Activated naive CD4-positive, alpha-beta T cell treated with anti-CD3 and anti-CD28 coated beads, Interleukin-2, amount 50 U/mL, for 24 hours (primary cell): ENCODE measurements around the gene OR4S2.

Source experiments
- H3K27ac Mint-ChIP-seq: one replicate; pipeline ENCODE4 v1.8.0; 2021; ENCODE audit warnings: mild to moderate bottlenecking, mixed read lengths
- H3K27me3 Mint-ChIP-seq: one replicate; pipeline ENCODE4 v1.8.0; 2021; ENCODE audit warnings: mixed read lengths
- H3K36me3 Mint-ChIP-seq: one replicate; pipeline ENCODE4 v1.8.0; 2021; ENCODE audit warnings: mixed read lengths
- H3K4me1 Mint-ChIP-seq: one replicate; pipeline ENCODE4 v1.8.0; 2021; ENCODE audit warnings: mixed read lengths
- H3K4me3 Mint-ChIP-seq: one replicate; pipeline ENCODE4 v1.8.0; 2021; ENCODE audit warnings: mild to moderate bottlenecking, mixed read lengths
- H3K9me3 Mint-ChIP-seq: one replicate; pipeline ENCODE4 v1.8.0; 2021; ENCODE audit warnings: mixed read lengths

The OR4S2 gene

GRCh38 chr11:55648027-55648426 lies at the start of gene OR4S2:
OR4S2 (plus strand) TSS chr11:55648327; CDS start chr11:55650904, 2,577 bp downstream.
- Mint-ChIP-seq H3K36me3 (no peaks in the 10 kb centered on the region), H3K27ac (no peak within 1 kb of the TSS), H3K4me1 (no peaks in the 10 kb centered on the region), H3K9me3 (peaks cover 13% of the 10 kb centered on the region), H3K27me3 (no peaks in the 10 kb centered on the region), H3K4me3 (no peak within 1 kb of the TSS)

- Mint-ChIP-seq H3K27ac (no peak within 1 kb of the TSS), H3K36me3 (no peaks in the 10 kb centered on the region), H3K27me3 (no peaks in the 10 kb centered on the region), H3K4me1 (no peaks in the 10 kb centered on the region), H3K9me3 (peaks cover 11% of the 10 kb centered on the region), H3K4me3 (no peak within 1 kb of the TSS)
Observed at GRCh38 chr11:55607545-55607944, 40.6 kb upstream of the OR4S2 start, which contains the start of gene OR4C11. OR4C11 (minus strand) TSS chr11:55607645; CDS start chr11:55604373, 3,272 bp downstream.

GRCh38 chr11:55624531-55624930 lies 23.6 kb upstream of the OR4S2 start:
- no peak overlapping the region for H3K27ac Mint-ChIP-seq

GRCh38 chr11:55634813-55635212 lies 13.3 kb upstream of the OR4S2 start, which contains the start of gene OR4P4:
OR4P4 (plus strand) TSS chr11:55635113.
- H3K36me3 Mint-ChIP-seq = no peaks in the 10 kb centered on the region
- peaks cover 22% of the 10 kb centered on the region for H3K9me3 Mint-ChIP-seq
- H3K4me1 Mint-ChIP-seq = no peaks in the 10 kb centered on the region
- no peaks in the 10 kb centered on the region for H3K27me3 Mint-ChIP-seq
- no peak within 1 kb of the TSS for H3K27ac Mint-ChIP-seq
- H3K4me3 Mint-ChIP-seq = no peak within 1 kb of the TSS

More at GRCh38 chr11:55624531-55624930, 23.6 kb upstream of the OR4S2 start:
- Mint-ChIP-seq H3K4me1 (no peaks in the 10 kb centered on the region), H3K4me3 (no peak overlapping the region), H3K27me3 (no peaks in the 10 kb centered on the region), H3K9me3 (peaks cover 8% of the 10 kb centered on the region), H3K36me3 (no peaks in the 10 kb centered on the region)

- Mint-ChIP-seq H3K9me3 (peaks cover 11% of the 10 kb centered on the region), H3K27ac (no peak overlapping the region), H3K4me1 (no peaks in the 10 kb centered on the region), H3K36me3 (no peaks in the 10 kb centered on the region), H3K4me3 (no peak overlapping the region), H3K27me3 (no peaks in the 10 kb centered on the region)
Observed at GRCh38 chr11:55652560-55652959, 4.4 kb downstream of the OR4S2 start.

GRCh38 chr11:55655096-55655495 lies 7.0 kb downstream of the OR4S2 start:
- H3K4me3 Mint-ChIP-seq = no peak overlapping the region
- peaks cover 10% of the 10 kb centered on the region for H3K9me3 Mint-ChIP-seq
- H3K4me1 Mint-ChIP-seq = no peaks in the 10 kb centered on the region
- H3K27ac Mint-ChIP-seq = no peak overlapping the region
- H3K36me3 Mint-ChIP-seq = no peaks in the 10 kb centered on the region
- H3K27me3 Mint-ChIP-seq = no peaks in the 10 kb centered on the region

GRCh38 chr11:55658031-55658573 lies 10.0 kb downstream of the OR4S2 start:
- Mint-ChIP-seq H3K4me3 (no peak overlapping the region), H3K9me3 (peaks cover 10% of the 10 kb centered on the region), H3K4me1 (no peaks in the 10 kb centered on the region), H3K27me3 (no peaks in the 10 kb centered on the region), H3K27ac (no peak overlapping the region), H3K36me3 (no peaks in the 10 kb centered on the region)

- H3K27me3 Mint-ChIP-seq = no peaks in the 10 kb centered on the region
Observed at GRCh38 chr11:55658608-55659007, 10.5 kb downstream of the OR4S2 start.

GRCh38 chr11:55661901-55662300 lies 13.8 kb downstream of the OR4S2 start, which contains the start of gene OR4C6:
OR4C6 (plus strand) TSS chr11:55662201; CDS start chr11:55665167, 2,966 bp downstream.
- Mint-ChIP-seq H3K4me3 (no peak within 1 kb of the TSS), H3K4me1 (no peaks in the 10 kb centered on the region), H3K27ac (no peak within 1 kb of the TSS), H3K36me3 (no peaks in the 10 kb centered on the region), H3K9me3 (peaks cover 17% of the 10 kb centered on the region), H3K27me3 (no peaks in the 10 kb centered on the region)

More at GRCh38 chr11:55658608-55659007, 10.5 kb downstream of the OR4S2 start:
- peaks cover 11% of the 10 kb centered on the region for H3K9me3 Mint-ChIP-seq
- H3K27ac Mint-ChIP-seq = no peak overlapping the region
- no peak overlapping the region for H3K4me3 Mint-ChIP-seq
- no peaks in the 10 kb centered on the region for H3K36me3 Mint-ChIP-seq
- no peaks in the 10 kb centered on the region for H3K4me1 Mint-ChIP-seq

- no peak overlapping the region for H3K4me3 Mint-ChIP-seq
- no peaks in the 10 kb centered on the region for H3K27me3 Mint-ChIP-seq
- H3K27ac Mint-ChIP-seq = no peak overlapping the region
- H3K9me3 Mint-ChIP-seq = peaks cover 18% of the 10 kb centered on the region
- no peaks in the 10 kb centered on the region for H3K4me1 Mint-ChIP-seq
- H3K36me3 Mint-ChIP-seq = no peaks in the 10 kb centered on the region
Observed at GRCh38 chr11:55669376-55669775, 21.2 kb downstream of the OR4S2 start.

GRCh38 chr11:55673860-55674259 lies 25.7 kb downstream of the OR4S2 start:
- peaks cover 5% of the 10 kb centered on the region for H3K9me3 Mint-ChIP-seq
- no peak overlapping the region for H3K27ac Mint-ChIP-seq
- no peak overlapping the region for H3K4me3 Mint-ChIP-seq
- no peaks in the 10 kb centered on the region for H3K36me3 Mint-ChIP-seq
- no peaks in the 10 kb centered on the region for H3K4me1 Mint-ChIP-seq
- H3K27me3 Mint-ChIP-seq = no peaks in the 10 kb centered on the region

GRCh38 chr11:55697817-55698216 lies 49.7 kb downstream of the OR4S2 start:
- no peak overlapping the region for H3K4me3 Mint-ChIP-seq
- no peak overlapping the region for H3K27ac Mint-ChIP-seq
- H3K27me3 Mint-ChIP-seq = no peaks in the 10 kb centered on the region
- H3K9me3 Mint-ChIP-seq = peaks cover 10% of the 10 kb centered on the region
- H3K4me1 Mint-ChIP-seq = no peaks in the 10 kb centered on the region
- no peaks in the 10 kb centered on the region for H3K36me3 Mint-ChIP-seq

GRCh38 chr11:55701429-55701828 lies 53.3 kb downstream of the OR4S2 start:
- H3K9me3 Mint-ChIP-seq = peaks cover 17% of the 10 kb centered on the region
- no peak overlapping the region for H3K4me3 Mint-ChIP-seq
- no peak overlapping the region for H3K27ac Mint-ChIP-seq
- no peaks in the 10 kb centered on the region for H3K27me3 Mint-ChIP-seq
- no peaks in the 10 kb centered on the region for H3K4me1 Mint-ChIP-seq
- H3K36me3 Mint-ChIP-seq = no peaks in the 10 kb centered on the region
